Transverse colon (tissue), 3 donors: Measurements from ENCODE around the gene PGM2.

Experiments used
- EP300 ChIP-seq: sonication (generic); formaldehyde crosslinking; IDR thresholded peaks from one replicate; pipeline ENCODE4 v1.6.1; 2017; ENCODE audit warnings: antibody characterized with exemption, low read depth
- POLR2A ChIP-seq: fragments of 450-650 bp; IDR thresholded peaks from one replicate; pipeline ENCODE4 v1.6.1; 2016; ENCODE audit warnings: antibody characterized with exemption, mild to moderate bottlenecking, moderate library complexity
- TF ChIP-seq, protein P1 (sequence below), 5 experiments: fragments of 200-600 bp in 3 of 5; fragments of 450-650 bp in 2 of 5; sonication (generic) in 3 of 5; IDR thresholded peaks; 1 replicate in 2 of 5; 2 replicates in 3 of 5; pipeline ENCODE4 v1.5.1; 2016 to 2017; ENCODE audit warnings: antibody characterized with exemption in 5 of 5, inconsistent platforms in 3 of 5, mild to moderate bottlenecking in 2 of 5, moderate library complexity in 1 of 5

DNA sequence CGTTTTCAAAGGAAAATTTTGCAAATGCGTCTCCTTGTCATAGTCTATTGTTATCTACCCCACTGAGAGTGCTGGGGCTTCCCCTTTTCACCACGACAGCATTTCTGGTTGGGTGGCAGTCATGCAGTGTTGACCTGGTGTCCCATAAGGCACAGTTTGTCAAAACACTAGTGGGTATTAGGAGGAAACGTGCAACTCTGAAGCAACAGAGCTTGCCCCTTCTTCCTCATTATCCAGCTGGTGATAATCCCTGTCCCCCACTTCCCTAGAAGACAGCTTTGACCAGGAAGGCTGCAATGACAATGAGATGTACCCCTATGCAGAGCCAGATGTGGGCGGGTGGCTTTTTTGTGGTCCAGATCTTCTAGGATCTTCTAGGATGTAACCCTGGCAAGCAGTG, 66.2 kb downstream of the PGM2 start:
- TF ChIP-seq, protein P1, sequence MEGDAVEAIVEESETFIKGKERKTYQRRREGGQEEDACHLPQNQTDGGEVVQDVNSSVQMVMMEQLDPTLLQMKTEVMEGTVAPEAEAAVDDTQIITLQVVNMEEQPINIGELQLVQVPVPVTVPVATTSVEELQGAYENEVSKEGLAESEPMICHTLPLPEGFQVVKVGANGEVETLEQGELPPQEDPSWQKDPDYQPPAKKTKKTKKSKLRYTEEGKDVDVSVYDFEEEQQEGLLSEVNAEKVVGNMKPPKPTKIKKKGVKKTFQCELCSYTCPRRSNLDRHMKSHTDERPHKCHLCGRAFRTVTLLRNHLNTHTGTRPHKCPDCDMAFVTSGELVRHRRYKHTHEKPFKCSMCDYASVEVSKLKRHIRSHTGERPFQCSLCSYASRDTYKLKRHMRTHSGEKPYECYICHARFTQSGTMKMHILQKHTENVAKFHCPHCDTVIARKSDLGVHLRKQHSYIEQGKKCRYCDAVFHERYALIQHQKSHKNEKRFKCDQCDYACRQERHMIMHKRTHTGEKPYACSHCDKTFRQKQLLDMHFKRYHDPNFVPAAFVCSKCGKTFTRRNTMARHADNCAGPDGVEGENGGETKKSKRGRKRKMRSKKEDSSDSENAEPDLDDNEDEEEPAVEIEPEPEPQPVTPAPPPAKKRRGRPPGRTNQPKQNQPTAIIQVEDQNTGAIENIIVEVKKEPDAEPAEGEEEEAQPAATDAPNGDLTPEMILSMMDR (IDR thresholded peaks at IDR 0.05): no peak
- TF ChIP-seq EP300 (no peak), POLR2A (no peak)
